ENCODE results near the gene LLPH. TPM values are rescaled to one million over a fixed set of nuclear protein-coding genes. Genes with fewer than 3 reads are reported as not detected.

LLPH gene
- total RNA-seq, 1 experiment from 2014 or later = 33.4 TPM

DNA sequence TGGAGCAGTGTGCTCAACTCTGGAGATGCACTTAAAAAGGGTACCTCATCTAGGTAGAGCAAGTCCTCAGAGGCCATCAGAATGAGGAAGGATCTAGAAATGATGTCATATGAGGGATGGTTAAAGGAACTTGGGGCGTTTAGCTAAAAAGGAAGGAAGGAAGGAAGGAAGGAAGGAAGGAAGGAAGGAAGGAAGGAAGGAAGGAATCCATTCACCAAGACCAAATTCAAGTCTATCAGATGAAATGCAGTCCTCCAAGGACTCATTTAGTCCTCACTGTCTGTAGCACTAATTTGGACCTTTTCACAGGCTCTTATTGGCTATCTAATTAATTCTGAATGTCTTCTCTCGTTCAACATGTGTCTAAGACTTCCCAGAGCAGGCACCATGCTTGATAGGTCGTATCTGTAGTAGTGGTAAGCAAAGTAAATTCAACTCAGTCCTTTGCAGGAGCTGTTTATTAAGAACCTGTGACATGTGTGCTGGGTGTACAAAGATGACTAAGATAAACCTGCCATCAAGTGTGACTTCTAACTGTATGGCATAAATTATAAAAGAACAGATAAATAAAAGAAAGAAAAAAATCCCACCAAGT is 63.5 kb downstream of the LLPH start:
- no peaks in the 10 kb centered on the region for H3K27me3 Mint-ChIP-seq (ENCODE audit: low read depth)
- Histone ChIP-seq H3K4me1 (ENCODE audit: insufficient read depth, low read length) (no peaks in the 10 kb centered on the region), H4K91ac (ENCODE audit: insufficient read length, low read depth, low read length) (no peak overlapping the region), H3K18ac (ENCODE audit: insufficient read length, low read depth, low read length) (no peak overlapping the region), H3T11ph (ENCODE audit: low read length) (no peak overlapping the region), H2BK15ac (ENCODE audit: low read depth, low read length) (no peak overlapping the region), H3K79me1 (ENCODE audit: insufficient read depth, low read depth, low read length, poor library complexity, severe bottlenecking) (no peaks in the 10 kb centered on the region), H3K27me3 (ENCODE audit: insufficient read depth, low read length) (no peaks in the 10 kb centered on the region), H3K27ac (ENCODE audit: insufficient read length, low read depth, low read length) (no peak overlapping the region), H4K5ac (ENCODE audit: insufficient read length, low read depth, low read length) (no peak overlapping the region), H2BK120ac (ENCODE audit: low read depth, low read length, poor library complexity, severe bottlenecking) (no peak overlapping the region), H3K4ac (ENCODE audit: low read depth, low read length) (no peak overlapping the region), H4K20me1 (ENCODE audit: control insufficient read depth, insufficient read depth, insufficient read length) (no peaks in the 10 kb centered on the region), H3K9ac (ENCODE audit: extremely low read depth, insufficient read length, low read length) (no peak overlapping the region), H2BK20ac (ENCODE audit: low read depth, low read length, poor library complexity, severe bottlenecking) (no peak overlapping the region), H3K23me2 (ENCODE audit: insufficient read length, low read depth, low read length, poor library complexity, severe bottlenecking) (no peaks in the 10 kb centered on the region), H3K9me3 (ENCODE audit: control insufficient read depth, low read depth, low read length) (no peaks in the 10 kb centered on the region), H3K79me2 (ENCODE audit: insufficient read depth, low read length) (no peaks in the 10 kb centered on the region), H2AFZ (ENCODE audit: low read length) (no peak overlapping the region), H4K8ac (replicated peaks; ENCODE audit: insufficient read length, low read depth, low read length) (no peak overlapping the region), H3K14ac (ENCODE audit: insufficient read depth, low read length) (no peak overlapping the region), H3K23ac (ENCODE audit: insufficient read length, low read depth, low read length) (no peak overlapping the region), H2BK12ac (ENCODE audit: insufficient read length, low read depth, low read length) (no peak overlapping the region), H3K56ac (ENCODE audit: insufficient read length, low read depth, low read length) (no peak overlapping the region), H2BK5ac (ENCODE audit: insufficient read length, low read length) (no peak overlapping the region), H2AK5ac (ENCODE audit: insufficient read length, low read length) (no peak overlapping the region), H3K4me2 (ENCODE audit: insufficient read depth, insufficient read length, low read length) (no peak overlapping the region)
- peaks cover 19 to 29% of the 10 kb centered on the region in 2 experiments for H3K4me1 Mint-ChIP-seq
- no CpG with 5 or more reads among the region's 3 CpGs for WGBS (ENCODE audit: extremely low coverage, insufficient read length, low lambda C conversion rate)
- no peaks in the 10 kb centered on the region for H3K36me3 Mint-ChIP-seq (ENCODE audit: insufficient read depth in 1 of 3, low read depth in 3 of 3)
- H3K27ac Mint-ChIP-seq = 0 out of 7 replicates have a peak overlapping the region, but pooled peaks of 1 of the 3 experiments have one; percentile 17
- no peak for TF ChIP-seq CTCF (conservative IDR thresholded peaks at IDR 0.05)
- DNase-seq = no peak
- H3K4me3 Mint-ChIP-seq = no peak overlapping the region
- peaks cover 0 to 3% of the 10 kb centered on the region in 2 experiments; a peak in 1 of 5 replicates for H3K9me3 Mint-ChIP-seq

Other genes with a start within 250 kb of the LLPH start
- gene TMBIM4, start 39.2 kb upstream of the LLPH start, total RNA-seq (2021) = 18.4 and 20.5 TPM in 2 replicates
- 0.29 and 0.44 TPM in 2 replicates for gene IRAK3, start 58.5 kb upstream of the LLPH start, total RNA-seq (2021)
- 10.2 and 10.7 TPM in 2 replicates for gene HELB, start 171.7 kb upstream of the LLPH start, total RNA-seq (2021)